Heart right ventricle (tissue), 16 donors: ENCODE measurements around the gene SRSF7. TPM values are rescaled to one million over a fixed set of nuclear protein-coding genes. Genes with fewer than 3 reads are reported as not detected.
A peak's percentile ranks its signal among the peaks of the same experiment; 100 is the strongest.

Source experiments
- ATAC-seq, 8 donors: fragments of 200-7000 bp; cut with Tn5 transposase; one replicate each; pipeline ENCODE4 v1.9.1; 2020; ENCODE audit warnings: mild to moderate bottlenecking in 8 of 8, moderate library complexity in 8 of 8, moderate number of reproducible peaks in 1 of 8
- DNase-seq, 2 donors: peaks; one replicate each; pipeline ENCODE4 v3.0.0-alpha.2; 2020
- H3K27ac ChIP-seq, 10 donors: fragments of 200-600 bp; sonication (generic) in 2 of 10; one replicate each; pipeline versions ENCODE4 v1.5.0 to v1.8.0; 2020 to 2022; ENCODE audit warnings: mild to moderate bottlenecking in 3 of 10
- H3K27me3 ChIP-seq, 7 donors: fragments of 200-600 bp; one replicate each; pipeline ENCODE4 v1.8.0; 2021 to 2022; ENCODE audit warnings: mild to moderate bottlenecking in 2 of 7
- H3K36me3 ChIP-seq, 9 donors: fragments of 200-600 bp; sonication (generic) in 1 of 9; one replicate each; pipeline versions ENCODE4 v1.5.0 to v1.8.0; 2020 to 2022; ENCODE audit warnings: mild to moderate bottlenecking in 2 of 9
- H3K4me1 ChIP-seq, 9 donors: fragments of 200-600 bp; sonication (generic) in 1 of 9; one replicate each; pipeline versions ENCODE4 v1.5.0 to v1.8.0; 2020 to 2022; ENCODE audit warnings: mild to moderate bottlenecking in 4 of 9
- H3K4me3 ChIP-seq, 10 donors: fragments of 200-600 bp; sonication (generic) in 2 of 10; one replicate each; pipeline versions ENCODE4 v1.5.0 to v1.8.0; 2020 to 2022; ENCODE audit warnings: mild to moderate bottlenecking in 7 of 10, moderate library complexity in 2 of 10
- H3K9me3 ChIP-seq, 11 donors: fragments of 200-600 bp in 10 of 11; sonication (generic) in 2 of 11; one replicate each; pipeline versions ENCODE4 v1.5.0 to v1.8.0; 2013 to 2022; ENCODE audit warnings: mild to moderate bottlenecking in 2 of 11, control low read depth in 1 of 11, moderate library complexity in 1 of 11
- WGBS, 2 donors: extraction: QIAGEN DNeasy Blood & Tissue Kit; methylation state at CpG; one replicate each; pipeline ENCODE4 v1.1.7; 2013; ENCODE audit warnings: inconsistent platforms in 1 of 2; 5-methylcytosine and 5-hydroxymethylcytosine counted together
- intact Hi-C, 10 donors: fragments of 100-400 bp; cut with DNase I; formaldehyde crosslinking; loops; one replicate each; pipeline versions ENCODE4 v1.11.1 to v1.14.2; 2022
- polyA plus RNA-seq, 2 donors: library from polyadenylated mRNA; stranded (reverse); fragments of 200-250 nt; gene quantifications; one replicate each; pipeline ENCODE4 v1.2.3, GENCODE V29; 2013
- total RNA-seq, 10 donors: library from RNA; stranded (reverse); fragmentation: NEBNext Ultra II Directional in 3 of 10; extraction: Animal tissue kit (Norgen Biotek cat#: 25700) in 3 of 10; gene quantifications; one replicate each; pipeline versions ENCODE4 v1.2.1 to v1.2.4, GENCODE V29; 2021 to 2023
- TF ChIP-seq, protein P1 (sequence below), 9 donors: fragments of 200-600 bp; sonication (generic) in 2 of 9; IDR thresholded peaks; one replicate each; pipeline versions ENCODE4 v1.5.0 to v1.8.0; 2021 to 2022; ENCODE audit warnings: antibody characterized with exemption in 9 of 9, mild to moderate bottlenecking in 5 of 9, moderate library complexity in 1 of 9
- donor health status: Arrhythmogenic right ventricular cardiomyopathy.
- donor health status: ischemic (EF 13 %, LVEDD 7.1; RV severe dilation, severe dysfunction).
- donor health status: healthy with polysubstance abuse.
- donor health status: DM: no; HTN: yes; CAD: no.
- donor health status: DM: no; HTN: no; CAD: no.
- donor health status: ischemic (EF 25% LVEDD 6.9; RV normal size, moderate dysfunction).
- donor health status: ischemic (EF 25% LVEDD 5.7; RV mildly dilated, moderate dysfunction).
- donor health status: healthy.
- donor health status: DM: yes; HTN: yes; CAD: no.
- donor health status: Ischemic cardiomyopathy.
- donor health status: ischemic (EF 35%, LVEDD 5.7; RV mildly dilated, moderate dysfunction).
- donor health status: nonischemic (EF 11% LVEDD 7.7; RV severe dilation, severe dysfunction).
- donor health status: DM: yes; HTN: yes; CAD: no.
- donor health status: PGD.
- donor health status: ischemic (EF 29% LVEDD 5.4; RV normal size, mild dysfunction).
- donor health status: nonischemic (EF 23%, LVEDD 6.1; RV moderate dilation, normal function).

Gene SRSF7
- total and polyA plus RNA-seq, 12 donors: 33.2 to 98.8 (median 49.5) TPM

GRCh38 chr2:38745267-38745666, 5.9 kb downstream of the SRSF7 start:
- ATAC-seq: no peak
- DNase-seq: no peak
- Histone ChIP-seq H3K4me3 (no peak overlapping the region), H3K4me1 (peaks cover 8 to 81% (median 64%) of the 10 kb centered on the region in 9 donors), H3K27me3 (no peaks in the 10 kb centered on the region), H3K27ac (no peak overlapping the region), H3K36me3 (peaks cover 0 to 91% (median 54%) of the 10 kb centered on the region in 9 donors), H3K9me3 (no peaks in the 10 kb centered on the region)
- intact Hi-C loops: loop anchor here in 3 of 10 donors (2.0 to 10.0 kb wide), 4 partner anchors 16 to 430 kb away; partner anchors contain the start of gene HNRNPLL (in 1 of the 3)
- 90 to 92% methylated on average over 9 of the region's 9 CpGs for WGBS, 2 donors
- TF ChIP-seq, protein P1, sequence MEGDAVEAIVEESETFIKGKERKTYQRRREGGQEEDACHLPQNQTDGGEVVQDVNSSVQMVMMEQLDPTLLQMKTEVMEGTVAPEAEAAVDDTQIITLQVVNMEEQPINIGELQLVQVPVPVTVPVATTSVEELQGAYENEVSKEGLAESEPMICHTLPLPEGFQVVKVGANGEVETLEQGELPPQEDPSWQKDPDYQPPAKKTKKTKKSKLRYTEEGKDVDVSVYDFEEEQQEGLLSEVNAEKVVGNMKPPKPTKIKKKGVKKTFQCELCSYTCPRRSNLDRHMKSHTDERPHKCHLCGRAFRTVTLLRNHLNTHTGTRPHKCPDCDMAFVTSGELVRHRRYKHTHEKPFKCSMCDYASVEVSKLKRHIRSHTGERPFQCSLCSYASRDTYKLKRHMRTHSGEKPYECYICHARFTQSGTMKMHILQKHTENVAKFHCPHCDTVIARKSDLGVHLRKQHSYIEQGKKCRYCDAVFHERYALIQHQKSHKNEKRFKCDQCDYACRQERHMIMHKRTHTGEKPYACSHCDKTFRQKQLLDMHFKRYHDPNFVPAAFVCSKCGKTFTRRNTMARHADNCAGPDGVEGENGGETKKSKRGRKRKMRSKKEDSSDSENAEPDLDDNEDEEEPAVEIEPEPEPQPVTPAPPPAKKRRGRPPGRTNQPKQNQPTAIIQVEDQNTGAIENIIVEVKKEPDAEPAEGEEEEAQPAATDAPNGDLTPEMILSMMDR (IDR thresholded peaks at IDR 0.05): no peak

GRCh38 chr2:38744399-38744780, 6.8 kb downstream of the SRSF7 start:
- no peak for DNase-seq
- no peak for ATAC-seq
- no peak overlapping the region for H3K4me3 ChIP-seq
- 31 to 44% methylated on average over 2 of the region's 2 CpGs for WGBS, 2 donors
- peaks cover 0 to 2% (median 0%) of the 10 kb centered on the region in 11 donors for H3K9me3 ChIP-seq
- TF ChIP-seq, protein P1 (IDR thresholded peaks at IDR 0.05): no peak
- peaks cover 0 to 91% (median 54%) of the 10 kb centered on the region in 9 donors for H3K36me3 ChIP-seq
- H3K27ac ChIP-seq: peak overlapping the region in 2 of 10 donors; percentile 3 to 30
- intact Hi-C loops: loop anchor here in 7 of 10 donors (1.0 to 10.0 kb wide), 8 partner anchors 15 to 430 kb away; no protein-coding TSS in a partner anchor
- peaks cover 5 to 73% (median 58%) of the 10 kb centered on the region in 9 donors for H3K4me1 ChIP-seq
- H3K27me3 ChIP-seq: no peaks in the 10 kb centered on the region

DNA sequence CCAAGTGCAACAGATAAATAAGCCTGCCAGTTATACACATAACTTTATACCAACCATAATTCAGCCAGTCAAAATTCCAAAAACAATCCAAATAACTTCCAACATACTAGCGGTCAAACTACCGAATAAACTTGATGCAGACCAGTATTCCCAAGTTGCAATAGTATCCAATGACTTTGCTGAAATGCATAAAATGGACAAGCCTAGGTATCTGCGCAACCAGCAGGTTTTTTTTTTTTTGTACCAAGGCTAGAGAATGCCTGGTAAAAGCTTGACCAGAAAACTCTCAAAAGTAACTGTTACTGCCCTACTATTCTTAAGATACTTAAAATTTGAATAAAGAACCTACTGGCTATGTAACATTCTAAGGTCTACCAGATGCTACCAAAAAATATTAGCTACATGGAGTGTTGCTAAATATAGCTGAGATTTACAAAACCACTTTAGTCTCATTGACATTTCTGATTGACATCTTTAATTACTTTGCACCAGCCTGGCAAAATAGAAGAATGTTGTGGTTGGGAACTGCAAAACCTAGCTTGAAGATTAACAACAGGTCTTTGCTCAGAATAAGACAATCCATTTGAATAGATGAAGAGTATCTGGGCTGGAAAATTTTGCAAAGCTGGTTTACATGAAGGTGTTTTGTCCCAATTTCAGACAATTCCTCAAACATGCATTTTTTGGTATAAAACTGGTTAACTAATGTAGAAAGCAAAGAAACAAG, 7.3 kb downstream of the SRSF7 start:
- 84% methylated on average over 3 of the region's 3 CpGs for WGBS, 2 donors
- intact Hi-C loops: loop anchor here in 7 of 10 donors (1.0 to 10.0 kb wide), 8 partner anchors 15 to 429 kb away; no protein-coding TSS in a partner anchor
- H3K27me3 ChIP-seq: no peaks in the 10 kb centered on the region
- H3K4me1 ChIP-seq: peaks cover 2 to 67% (median 53%) of the 10 kb centered on the region in 9 donors
- ATAC-seq (no peak), DNase-seq (no peak)
- peaks cover 0 to 91% (median 49%) of the 10 kb centered on the region in 9 donors for H3K36me3 ChIP-seq
- no peak overlapping the region for H3K4me3 ChIP-seq
- peaks cover 0 to 6% (median 0%) of the 10 kb centered on the region in 11 donors for H3K9me3 ChIP-seq
- peak overlapping the region in 2 of 10 donors; percentile 3 to 30 for H3K27ac ChIP-seq
- TF ChIP-seq, protein P1 (IDR thresholded peaks at IDR 0.05): no peak

DNA sequence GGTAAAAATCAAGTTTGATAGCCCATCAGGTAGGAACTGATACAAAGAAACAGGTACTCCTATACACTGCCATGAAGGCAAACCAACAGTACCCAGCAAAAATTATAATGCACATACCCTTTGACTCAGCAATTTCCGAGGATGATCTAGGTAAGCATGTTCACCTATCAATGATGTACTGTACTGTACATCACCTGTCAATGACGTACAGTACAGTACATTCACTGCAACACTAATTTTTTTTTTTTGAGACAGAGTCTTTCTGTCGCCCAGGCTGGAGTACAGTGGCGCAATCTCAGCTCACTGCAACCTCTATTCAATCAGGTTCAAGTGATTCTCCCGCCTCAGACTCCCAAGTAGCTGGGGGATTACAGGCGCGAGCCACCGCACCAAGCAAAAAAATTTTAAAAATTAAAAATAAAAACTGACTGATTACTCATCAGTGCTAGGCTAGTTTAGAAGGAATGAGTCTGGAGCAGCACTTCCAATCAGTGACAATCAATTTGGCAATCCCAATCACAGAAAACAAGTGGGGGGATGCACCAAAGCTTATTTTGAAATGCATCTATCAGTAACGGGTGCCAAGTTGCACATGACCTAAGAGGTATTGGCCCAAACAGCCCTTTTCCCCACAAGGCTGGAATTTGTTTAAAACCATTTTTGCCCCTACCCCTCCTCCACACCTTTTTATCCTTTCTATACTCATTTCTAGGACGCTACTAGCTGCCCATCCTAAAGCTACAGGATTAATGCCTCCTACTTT, 8.2 kb downstream of the SRSF7 start:
- DNase-seq (no peak), ATAC-seq (peak in 2 of 8 donors; percentile 20 to 41)
- Histone ChIP-seq H3K27ac (no peak overlapping the region), H3K36me3 (peaks cover 0 to 90% (median 40%) of the 10 kb centered on the region in 9 donors), H3K4me3 (no peak overlapping the region), H3K27me3 (no peaks in the 10 kb centered on the region), H3K9me3 (peaks cover 0 to 6% (median 0%) of the 10 kb centered on the region in 11 donors), H3K4me1 (peaks cover 2 to 63% (median 48%) of the 10 kb centered on the region in 9 donors)
- TF ChIP-seq, protein P1 (IDR thresholded peaks at IDR 0.05): no peak
- 83 to 84% methylated on average over 10 of the region's 10 CpGs for WGBS, 2 donors
- intact Hi-C loops: loop anchor here in 6 of 10 donors (1.0 to 10.0 kb wide), 7 partner anchors 14 to 428 kb away; no protein-coding TSS in a partner anchor
